Nephron progenitor cell (in vitro differentiated cells): ENCODE results near the gene VPS4B.

Source experiments
- DNase-seq: peaks from one replicate; pipeline ENCODE4 v3.0.0; 2021
- H3K27ac Mint-ChIP-seq: 2 replicates; pipeline ENCODE4 v1.8.0; 2021; ENCODE audit warnings: mild to moderate bottlenecking, moderate library complexity, mixed read lengths
- H3K27me3 Mint-ChIP-seq: 2 replicates; pipeline ENCODE4 v1.8.0; 2021; ENCODE audit warnings: mild to moderate bottlenecking, low read depth, mixed read lengths; ENCODE audit not compliant: poor library complexity
- H3K36me3 Mint-ChIP-seq: 2 replicates; pipeline ENCODE4 v1.8.0; 2021; ENCODE audit warnings: low read depth, mixed read lengths
- H3K4me1 Mint-ChIP-seq: 2 replicates; pipeline ENCODE4 v1.8.0; 2021; ENCODE audit warnings: mixed read lengths
- H3K4me3 Mint-ChIP-seq: 2 replicates; pipeline ENCODE4 v1.8.0; 2021; ENCODE audit warnings: mild to moderate bottlenecking, moderate library complexity, mixed read lengths
- H3K9me3 Mint-ChIP-seq: 2 replicates; pipeline ENCODE4 v1.8.0; 2021; ENCODE audit warnings: mild to moderate bottlenecking, moderate library complexity, mixed read lengths
- TF ChIP-seq, protein P1 (sequence below): fragments of 200-600 bp; sonication (generic); IDR thresholded peaks from 2 replicates; pipeline ENCODE4 v1.5.0; 2021; ENCODE audit warnings: antibody characterized with exemption

VPS4B gene

DNA sequence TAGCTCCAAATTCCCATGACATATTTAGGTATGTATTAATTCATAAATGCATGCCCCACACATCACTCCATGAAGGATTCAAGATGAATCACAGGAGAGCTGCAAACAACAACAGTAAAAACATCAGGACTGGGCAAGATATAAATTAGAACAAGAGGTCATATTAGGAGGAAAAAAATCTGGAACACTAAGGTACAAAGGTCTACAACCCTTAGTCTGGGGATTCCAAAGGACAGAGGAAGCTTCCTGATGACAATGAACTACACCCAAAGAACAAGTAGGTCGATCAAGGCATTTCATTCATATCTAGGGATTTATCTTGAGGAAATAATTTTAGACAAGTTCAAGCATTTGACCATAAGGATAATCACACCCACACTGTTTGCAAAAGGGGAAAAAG is 14.5 kb downstream of the VPS4B start:
- TF ChIP-seq, protein P1, sequence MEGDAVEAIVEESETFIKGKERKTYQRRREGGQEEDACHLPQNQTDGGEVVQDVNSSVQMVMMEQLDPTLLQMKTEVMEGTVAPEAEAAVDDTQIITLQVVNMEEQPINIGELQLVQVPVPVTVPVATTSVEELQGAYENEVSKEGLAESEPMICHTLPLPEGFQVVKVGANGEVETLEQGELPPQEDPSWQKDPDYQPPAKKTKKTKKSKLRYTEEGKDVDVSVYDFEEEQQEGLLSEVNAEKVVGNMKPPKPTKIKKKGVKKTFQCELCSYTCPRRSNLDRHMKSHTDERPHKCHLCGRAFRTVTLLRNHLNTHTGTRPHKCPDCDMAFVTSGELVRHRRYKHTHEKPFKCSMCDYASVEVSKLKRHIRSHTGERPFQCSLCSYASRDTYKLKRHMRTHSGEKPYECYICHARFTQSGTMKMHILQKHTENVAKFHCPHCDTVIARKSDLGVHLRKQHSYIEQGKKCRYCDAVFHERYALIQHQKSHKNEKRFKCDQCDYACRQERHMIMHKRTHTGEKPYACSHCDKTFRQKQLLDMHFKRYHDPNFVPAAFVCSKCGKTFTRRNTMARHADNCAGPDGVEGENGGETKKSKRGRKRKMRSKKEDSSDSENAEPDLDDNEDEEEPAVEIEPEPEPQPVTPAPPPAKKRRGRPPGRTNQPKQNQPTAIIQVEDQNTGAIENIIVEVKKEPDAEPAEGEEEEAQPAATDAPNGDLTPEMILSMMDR: no peak
- Mint-ChIP-seq H3K4me1 (no peaks in the 10 kb centered on the region), H3K4me3 (no peak overlapping the region), H3K27me3 (no peaks in the 10 kb centered on the region), H3K36me3 (peaks cover 53% of the 10 kb centered on the region), H3K9me3 (no peaks in the 10 kb centered on the region), H3K27ac (no peak overlapping the region)
- no peak for DNase-seq

DNA sequence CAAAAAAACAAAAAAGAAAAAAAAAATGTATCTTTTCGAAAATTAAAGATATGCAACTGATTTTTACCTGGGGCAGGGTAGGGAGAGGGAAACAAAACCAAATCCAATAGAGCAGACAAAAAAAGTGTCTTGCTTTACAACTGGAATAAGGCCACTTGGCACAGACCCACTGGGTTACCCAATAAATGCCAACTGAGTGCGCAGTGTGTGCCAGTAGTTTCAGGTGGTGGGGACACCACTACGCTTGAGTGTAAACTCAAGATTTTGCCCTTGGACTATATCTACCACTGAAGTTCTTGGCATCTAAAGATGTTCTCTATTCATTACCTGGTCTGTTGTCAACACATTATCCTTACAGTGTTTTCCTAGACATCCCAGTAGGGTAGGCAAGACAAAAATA is 16.3 kb downstream of the VPS4B start:
- DNase-seq: no peak
- H3K9me3 Mint-ChIP-seq: no peaks in the 10 kb centered on the region
- H3K4me1 Mint-ChIP-seq: no peaks in the 10 kb centered on the region
- no peak overlapping the region for H3K4me3 Mint-ChIP-seq
- TF ChIP-seq, protein P1: no peak
- H3K27ac Mint-ChIP-seq: no peak overlapping the region
- no peaks in the 10 kb centered on the region for H3K27me3 Mint-ChIP-seq
- peaks cover 51% of the 10 kb centered on the region for H3K36me3 Mint-ChIP-seq

DNA sequence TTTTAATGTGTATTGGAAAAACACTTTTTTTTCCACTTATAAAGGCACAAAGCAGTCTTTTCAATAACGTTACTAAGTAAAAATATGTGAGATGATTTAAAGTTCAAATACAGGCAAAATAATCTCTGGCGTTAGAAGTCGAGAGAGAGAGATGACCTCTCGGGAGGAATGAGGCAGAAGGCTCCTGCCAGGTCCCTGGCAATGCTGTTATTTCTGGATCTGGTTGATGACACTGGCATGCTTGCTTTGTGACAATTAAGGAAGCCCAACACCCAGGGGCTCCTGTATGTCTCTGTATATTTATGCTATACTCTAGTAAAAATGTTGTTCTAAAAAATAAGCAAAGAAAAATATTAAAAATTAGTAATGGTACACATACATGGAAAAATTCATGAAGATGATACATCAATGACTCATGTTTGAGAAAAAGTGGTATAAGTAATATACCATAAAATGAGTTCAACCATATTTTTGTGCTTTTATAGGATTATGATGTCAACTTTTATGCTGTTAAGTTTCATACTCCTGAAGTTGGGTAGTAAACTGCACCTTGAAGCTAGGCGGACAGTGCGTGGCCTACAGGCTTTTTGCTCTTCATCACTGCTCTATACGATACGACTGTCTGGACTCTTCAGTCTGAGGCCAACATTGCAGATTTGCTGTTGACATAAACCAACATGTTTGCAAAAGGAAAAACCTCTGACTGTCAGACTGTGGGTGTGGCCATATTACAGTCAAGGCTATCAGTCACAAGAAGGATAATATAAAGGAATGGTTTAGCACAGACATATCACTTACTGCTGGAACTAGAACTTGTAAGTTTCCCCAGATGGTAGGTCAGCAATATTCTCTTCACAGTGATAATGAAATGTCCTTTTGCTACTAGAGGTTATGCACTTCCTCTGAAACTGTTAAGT is 19.8 kb downstream of the VPS4B start:
- no peak for DNase-seq
- no peak overlapping the region for H3K4me3 Mint-ChIP-seq
- TF ChIP-seq, protein P1: no peak
- no peaks in the 10 kb centered on the region for H3K4me1 Mint-ChIP-seq
- no peak overlapping the region for H3K27ac Mint-ChIP-seq
- peaks cover 68% of the 10 kb centered on the region for H3K36me3 Mint-ChIP-seq
- no peaks in the 10 kb centered on the region for H3K9me3 Mint-ChIP-seq
- H3K27me3 Mint-ChIP-seq: no peaks in the 10 kb centered on the region

DNA sequence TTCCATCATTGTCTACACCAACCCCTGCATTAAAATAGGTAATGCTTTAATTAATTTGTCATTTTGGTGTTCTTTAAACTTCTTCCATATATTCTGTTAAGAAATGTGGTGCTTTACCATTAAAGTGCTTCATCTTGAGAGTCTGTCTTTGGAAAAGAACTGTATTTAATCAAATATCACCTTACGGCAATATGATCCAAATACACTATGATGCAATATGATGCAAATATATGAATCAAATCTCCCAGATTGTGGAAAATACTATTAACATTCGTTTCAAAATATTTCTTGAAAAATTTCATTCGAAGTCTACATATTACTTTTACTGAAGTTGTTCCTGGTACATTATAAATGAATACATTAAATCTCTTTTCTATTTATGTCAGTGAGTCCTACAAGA is 23.0 kb downstream of the VPS4B start:
- H3K27me3 Mint-ChIP-seq: no peaks in the 10 kb centered on the region
- no peak overlapping the region for H3K4me3 Mint-ChIP-seq
- no peak for DNase-seq
- no peaks in the 10 kb centered on the region for H3K4me1 Mint-ChIP-seq
- no peak overlapping the region for H3K27ac Mint-ChIP-seq
- H3K36me3 Mint-ChIP-seq: peaks cover 65% of the 10 kb centered on the region
- no peaks in the 10 kb centered on the region for H3K9me3 Mint-ChIP-seq
- TF ChIP-seq, protein P1: no peak

DNA sequence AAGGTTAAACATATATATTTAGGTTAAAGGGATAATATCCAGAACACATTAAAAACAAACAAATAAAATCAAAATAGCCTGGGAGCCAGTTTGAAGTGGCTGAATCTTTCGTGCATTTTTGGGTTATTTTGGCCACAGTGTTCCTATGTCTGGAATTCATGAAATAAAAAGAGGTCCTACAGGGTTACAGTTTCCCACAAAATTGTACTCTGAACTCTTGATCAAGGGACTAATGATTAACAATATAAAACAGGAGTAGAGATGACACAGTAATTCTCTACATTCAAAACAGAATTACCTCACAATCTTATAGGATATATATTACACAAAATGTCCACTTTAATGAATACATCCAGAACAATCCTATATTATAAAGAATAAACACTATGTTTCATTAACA is 24.9 kb downstream of the VPS4B start:
- no peak for DNase-seq
- H3K36me3 Mint-ChIP-seq: peaks cover 56% of the 10 kb centered on the region
- no peaks in the 10 kb centered on the region for H3K9me3 Mint-ChIP-seq
- TF ChIP-seq, protein P1: no peak
- no peaks in the 10 kb centered on the region for H3K27me3 Mint-ChIP-seq
- H3K4me1 Mint-ChIP-seq: no peaks in the 10 kb centered on the region
- no peak overlapping the region for H3K27ac Mint-ChIP-seq
- H3K4me3 Mint-ChIP-seq: no peak overlapping the region

DNA sequence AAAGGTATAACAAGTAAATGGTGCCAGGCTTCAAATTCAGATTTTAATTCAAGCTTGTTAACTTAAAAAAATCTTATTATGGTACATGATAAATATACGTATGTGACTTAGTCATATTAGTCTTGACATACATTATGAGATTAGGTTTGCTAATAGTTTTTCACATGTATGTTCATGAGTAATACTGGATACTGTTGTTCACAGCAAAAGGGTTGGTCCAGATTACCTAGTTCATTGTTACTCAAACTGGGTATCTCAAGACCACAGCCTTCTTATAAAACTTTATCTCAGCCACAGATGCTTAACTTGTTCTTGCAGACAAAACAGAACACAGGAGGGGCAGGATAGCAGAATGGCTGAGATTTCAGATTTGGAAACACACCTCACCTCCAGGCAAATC is 26.8 kb downstream of the VPS4B start:
- H3K4me3 Mint-ChIP-seq: no peak overlapping the region
- DNase-seq: no peak
- no peak overlapping the region for H3K27ac Mint-ChIP-seq
- no peaks in the 10 kb centered on the region for H3K27me3 Mint-ChIP-seq
- H3K4me1 Mint-ChIP-seq: no peaks in the 10 kb centered on the region
- no peaks in the 10 kb centered on the region for H3K9me3 Mint-ChIP-seq
- TF ChIP-seq, protein P1: no peak
- H3K36me3 Mint-ChIP-seq: peaks cover 58% of the 10 kb centered on the region
